ENCODE data around the gene N4BP2. TPM values are rescaled to one million over a fixed set of nuclear protein-coding genes. Genes with fewer than 3 reads are reported as not detected.

Gene N4BP2
- total RNA-seq, 1 experiment from 2014 or later = 8.8 TPM

DNA sequence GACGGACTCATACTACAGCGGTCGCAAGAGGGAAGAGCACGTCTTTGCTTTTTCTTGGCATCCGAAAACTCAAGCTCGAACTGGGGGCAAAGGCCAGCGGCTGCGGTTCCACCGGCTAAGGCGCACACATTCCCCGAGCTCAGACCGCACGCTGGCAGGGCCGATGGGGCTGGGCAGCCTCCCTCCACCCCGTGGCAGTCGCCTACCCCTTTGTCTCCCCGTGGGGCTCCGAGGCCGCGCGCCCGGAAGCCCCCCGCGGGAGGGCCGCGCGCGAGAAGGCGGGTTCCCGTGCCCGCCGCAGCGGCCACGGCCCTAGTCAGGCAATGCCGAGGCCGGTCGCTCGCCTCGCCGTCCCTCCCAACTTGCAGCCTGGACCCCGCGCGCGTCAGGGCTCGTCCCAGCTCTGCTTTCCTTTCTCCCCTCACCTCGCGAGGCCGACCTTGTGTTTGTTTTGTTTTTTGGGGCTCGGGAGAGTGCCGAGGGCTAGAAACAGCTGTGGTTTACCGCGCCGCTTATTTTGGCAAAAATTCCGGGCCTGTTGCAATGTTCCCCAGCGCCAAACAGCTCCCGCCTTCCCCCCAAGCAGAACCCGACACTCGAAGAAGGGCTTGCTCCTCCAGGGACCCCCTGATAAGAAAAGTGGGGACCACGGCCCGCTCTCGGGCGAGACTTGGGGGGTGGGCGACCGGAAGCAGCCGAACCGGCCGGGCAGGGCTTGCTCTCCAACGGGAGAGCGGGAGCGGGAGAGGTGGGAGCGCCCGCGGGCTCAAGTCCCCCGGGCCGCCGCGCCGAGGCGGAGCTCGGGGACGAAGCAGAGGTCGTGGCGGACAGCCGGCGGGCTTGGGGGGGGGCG is 561 bp upstream of the N4BP2 start:
- BruUV-seq (replicated peaks) = no TSS peak

DNA sequence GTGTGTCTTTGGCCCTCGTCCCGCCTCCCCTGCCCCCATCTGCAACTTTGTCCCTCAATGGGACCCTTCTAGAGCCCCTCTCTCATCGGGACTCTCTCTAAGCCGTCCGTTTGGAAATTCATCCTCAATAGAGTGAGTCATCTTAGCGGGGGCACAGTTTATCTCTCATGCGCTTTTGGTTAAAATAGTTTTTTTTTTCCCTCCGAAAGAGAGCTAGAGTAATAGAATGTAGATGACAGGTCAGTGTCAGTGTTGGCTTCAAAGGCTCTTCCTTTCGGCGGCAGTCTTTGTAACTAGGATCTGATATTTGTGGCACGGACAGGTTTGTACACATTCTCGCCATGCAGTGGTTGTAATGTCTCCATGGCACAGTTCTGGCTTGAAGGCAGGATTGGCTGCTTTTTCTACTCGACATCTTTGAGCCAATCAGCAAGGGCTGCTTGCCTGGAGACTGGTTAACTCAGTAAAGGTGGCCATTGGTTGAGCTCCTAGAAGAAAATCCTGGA is 989 bp downstream of the N4BP2 start:
- TF ChIP-seq, protein P1, sequence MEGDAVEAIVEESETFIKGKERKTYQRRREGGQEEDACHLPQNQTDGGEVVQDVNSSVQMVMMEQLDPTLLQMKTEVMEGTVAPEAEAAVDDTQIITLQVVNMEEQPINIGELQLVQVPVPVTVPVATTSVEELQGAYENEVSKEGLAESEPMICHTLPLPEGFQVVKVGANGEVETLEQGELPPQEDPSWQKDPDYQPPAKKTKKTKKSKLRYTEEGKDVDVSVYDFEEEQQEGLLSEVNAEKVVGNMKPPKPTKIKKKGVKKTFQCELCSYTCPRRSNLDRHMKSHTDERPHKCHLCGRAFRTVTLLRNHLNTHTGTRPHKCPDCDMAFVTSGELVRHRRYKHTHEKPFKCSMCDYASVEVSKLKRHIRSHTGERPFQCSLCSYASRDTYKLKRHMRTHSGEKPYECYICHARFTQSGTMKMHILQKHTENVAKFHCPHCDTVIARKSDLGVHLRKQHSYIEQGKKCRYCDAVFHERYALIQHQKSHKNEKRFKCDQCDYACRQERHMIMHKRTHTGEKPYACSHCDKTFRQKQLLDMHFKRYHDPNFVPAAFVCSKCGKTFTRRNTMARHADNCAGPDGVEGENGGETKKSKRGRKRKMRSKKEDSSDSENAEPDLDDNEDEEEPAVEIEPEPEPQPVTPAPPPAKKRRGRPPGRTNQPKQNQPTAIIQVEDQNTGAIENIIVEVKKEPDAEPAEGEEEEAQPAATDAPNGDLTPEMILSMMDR (IDR thresholded peaks at IDR 0.05; ENCODE audit: unreplicated experiment) = no peak
- intact Hi-C loops (cut with micrococcal nuclease) = loop anchor here (2.0 to 5.0 kb wide), 3 partner anchors 251 to 360 kb away; partner anchors contain the start of gene UBE2K
- Mint-ChIP-seq H3K27me3 (ENCODE audit: insufficient read depth, unreplicated experiment) (no peaks in the 10 kb centered on the region), H3K27ac (ENCODE audit: low read depth, unreplicated experiment) (peak overlapping the region; percentile 93), H3K4me3 (ENCODE audit: unreplicated experiment) (peak overlapping the region; percentile 78), H3K36me3 (ENCODE audit: insufficient read depth, unreplicated experiment) (peaks cover 20% of the 10 kb centered on the region), H3K4me1 (ENCODE audit: insufficient read depth, unreplicated experiment) (peaks cover 11% of the 10 kb centered on the region), H3K9me3 (ENCODE audit: unreplicated experiment) (no peaks in the 10 kb centered on the region)
- BruUV-seq (replicated peaks) = no TSS peak
- ChIA-PET POLR2A (interaction anchor here (0.6 to 3.6 kb wide), 33 partner anchors 9 to 661 kb away, joined by 3 to 42 read pairs (median 3); partner anchors contain the start of genes LIAS, PDS5A and RPL9), CTCF (interaction anchor here (0.6 to 2.0 kb wide), 12 partner anchors 10 to 878 kb away, joined by 3 to 6 read pairs (median 4); partner anchors contain the start of gene PDS5A)
- peak; percentile 97 for DNase-seq (ENCODE audit: unreplicated experiment)

More for the DNA sequence above, 561 bp upstream of the N4BP2 start:
- Mint-ChIP-seq H3K9me3 (ENCODE audit: unreplicated experiment) (no peaks in the 10 kb centered on the region), H3K27me3 (ENCODE audit: insufficient read depth, unreplicated experiment) (no peaks in the 10 kb centered on the region), H3K27ac (ENCODE audit: low read depth, unreplicated experiment) (peak overlapping the region; percentile 93), H3K4me1 (ENCODE audit: insufficient read depth, unreplicated experiment) (peaks cover 11% of the 10 kb centered on the region), H3K4me3 (ENCODE audit: unreplicated experiment) (peak overlapping the region; percentile 78), H3K36me3 (ENCODE audit: insufficient read depth, unreplicated experiment) (peaks cover 8% of the 10 kb centered on the region)
- CTCF ChIA-PET = interaction anchor here (0.6 to 1.5 kb wide), 21 partner anchors 8 to 676 kb away, joined by 3 to 11 read pairs (median 3); no protein-coding TSS in a partner anchor
- POLR2A ChIA-PET = interaction anchor here (0.5 to 3.6 kb wide), 35 partner anchors 10 to 1087 kb away, joined by 3 to 42 read pairs (median 4); partner anchors contain the start of genes PDS5A, RBM47 and UBE2K
- TF ChIP-seq, protein P1 (IDR thresholded peaks at IDR 0.05; ENCODE audit: unreplicated experiment) = no peak
- peak; percentile 95 for DNase-seq (ENCODE audit: unreplicated experiment)
- intact Hi-C loops (cut with micrococcal nuclease) = loop anchor here (1.0 to 5.0 kb wide), 7 partner anchors 78 to 663 kb away; partner anchors contain the start of gene UBE2K

DNA sequence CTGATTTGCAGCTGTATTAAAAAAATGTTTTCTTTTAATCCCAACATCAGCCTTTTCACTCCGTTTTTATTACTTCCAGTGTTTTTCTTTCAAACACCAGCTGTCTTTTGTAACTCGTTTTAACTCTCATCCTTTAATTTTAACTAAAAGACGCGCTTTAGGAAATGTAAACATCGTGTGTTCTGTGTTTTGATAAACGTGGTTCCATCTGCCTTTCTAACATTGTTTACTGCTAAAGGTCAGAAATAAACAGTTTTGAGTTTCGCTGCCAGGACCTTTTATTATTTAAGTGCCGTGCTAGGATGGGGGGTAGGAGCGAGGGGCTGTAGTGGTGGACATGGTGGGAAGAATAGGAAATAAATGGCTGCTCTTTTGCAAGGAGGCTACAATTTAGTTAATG is 1.5 kb downstream of the N4BP2 start:
- Mint-ChIP-seq H3K36me3 (ENCODE audit: insufficient read depth, unreplicated experiment) (peaks cover 25% of the 10 kb centered on the region), H3K4me3 (ENCODE audit: unreplicated experiment) (peak overlapping the region; percentile 78), H3K4me1 (ENCODE audit: insufficient read depth, unreplicated experiment) (peaks cover 11% of the 10 kb centered on the region), H3K27ac (ENCODE audit: low read depth, unreplicated experiment) (peak overlapping the region; percentile 93), H3K9me3 (ENCODE audit: unreplicated experiment) (no peaks in the 10 kb centered on the region), H3K27me3 (ENCODE audit: insufficient read depth, unreplicated experiment) (no peaks in the 10 kb centered on the region)
- TF ChIP-seq, protein P1 (IDR thresholded peaks at IDR 0.05; ENCODE audit: unreplicated experiment) = no peak
- intact Hi-C loops (cut with micrococcal nuclease) = loop anchor here (5.0 kb wide), 1 partner anchor 361 kb away; the partner anchor contains the start of gene UBE2K
- ChIA-PET CTCF (interaction anchor here (0.6 to 2.0 kb wide), 12 partner anchors 10 to 878 kb away, joined by 3 to 6 read pairs (median 4); partner anchors contain the start of gene PDS5A), POLR2A (interaction anchor here (0.6 to 3.6 kb wide), 33 partner anchors 9 to 661 kb away, joined by 3 to 42 read pairs (median 3); partner anchors contain the start of genes LIAS, PDS5A and RPL9)
- DNase-seq (ENCODE audit: unreplicated experiment) = no peak
- BruUV-seq (replicated peaks) = TSS peak; percentile 53

All from MCF 10A (cell line).